Measurements from ENCODE around the gene PAPOLA. TPM values are rescaled to one million over a fixed set of nuclear protein-coding genes. Genes with fewer than 3 reads are reported as not detected.

PAPOLA gene
- total and polyA plus RNA-seq, 9 of the 15 experiments (the other 6 are each of a cell fraction or from before 2014, with no cell fraction given): 51.1 to 199 (median 95.8) TPM

GRCh38 chr14:96479435-96480146 is 22.6 kb upstream of the PAPOLA start:
- H4K20me1 ChIP-seq (replicated peaks; ENCODE audit: control insufficient read depth, insufficient read depth, low read length): no peaks in the 10 kb centered on the region
- no peak for DNase-seq (ENCODE audit: extremely low read depth in 1 of 4, low spot score in 3 of 4)
- WGBS (ENCODE audit: insufficient coverage, low coverage, missing lambda C conversion rate): 4% methylated on average over 10 of the region's 10 CpGs
- peaks cover 0 to 16% of the 10 kb centered on the region in 2 experiments; a peak in 3 of 5 replicates for H3K27me3 ChIP-seq (ENCODE audit: control insufficient read depth in 2 of 2, insufficient read depth in 2 of 2, low read length in 2 of 2)
- in situ Hi-C loops (cut with MboI) (no loop called here), intact Hi-C loops (cut with micrococcal nuclease) (no loop called here)
- POLR2A ChIA-PET: no interaction called here
- no peaks in the 10 kb centered on the region for H3K36me3 ChIP-seq (ENCODE audit: control insufficient read depth, insufficient read depth, low read length)
- ATAC-seq: no peak
- BruUV-seq (replicated peaks): no TSS peak
- no peaks in the 10 kb centered on the region for H3K9me1 ChIP-seq (ENCODE audit: control insufficient read depth, insufficient read depth, low read length)
- H3K4me3 ChIP-seq: no peak overlapping the region
- H3K4me1 ChIP-seq (replicated peaks in 1 of 2; ENCODE audit: control insufficient read depth in 2 of 2, insufficient read depth in 2 of 2, low read length in 2 of 2): no peaks in the 10 kb centered on the region; a peak in 2 of 5 replicates
- no peaks in the 10 kb centered on the region for H3K9me3 ChIP-seq (replicated peaks; ENCODE audit: control insufficient read depth, insufficient read depth, low read depth, low read length)
- CTCF ChIA-PET (ENCODE audit: low intra/inter-chr PET ratio): no interaction called here
- no peak overlapping the region for H3K9ac ChIP-seq (ENCODE audit: insufficient read depth in 1 of 2, low read depth in 2 of 2, low read length in 2 of 2)
- no peak overlapping the region for H3K4me2 ChIP-seq (ENCODE audit: insufficient read depth, low read length)
- peak; percentile 16 for TF ChIP-seq RBM25 (IDR thresholded peaks at IDR 0.05; ENCODE audit: low read depth, low read length, severe bottlenecking)
- TF ChIP-seq TRIM25 (IDR thresholded peaks at IDR 0.05; ENCODE audit: borderline replicate concordance): no peak
- TF ChIP-seq PURB (CRISPR knock-in tag; IDR thresholded peaks at IDR 0.05; ENCODE audit: low read depth): no peak
- H2AFZ ChIP-seq (ENCODE audit: low read depth, low read length): no peak overlapping the region
- no peak for FAIRE-seq
- no peak overlapping the region for H3K27ac ChIP-seq (ENCODE audit: extremely low read depth, low read depth, low read length)
- no peaks in the 10 kb centered on the region for H3K79me2 ChIP-seq (ENCODE audit: control insufficient read depth, insufficient read depth, low read length)

All from K562 (cell line).